WTC11 (cell line): Measurements from ENCODE around the gene FAR2. TPM values are rescaled to one million over a fixed set of nuclear protein-coding genes. Genes with fewer than 3 reads are reported as not detected.

Experiments
- ATAC-seq: fragments of 200-7000 bp; cut with Tn5 transposase; 2 replicates; pipeline ENCODE4 v1.10.0; 2021; ENCODE audit warnings: mild to moderate bottlenecking, moderate library complexity
- CTCF ChIA-PET: fragments of 300-600 bp; sonication (Branson Sonifier 250); formaldehyde crosslinking; loops from one replicate; lab custom pipeline; 2021; ENCODE audit warnings: antibody characterized with exemption; lab: Charles Lee
- POLR2A ChIA-PET: fragments of 350-600 bp; sonication (Branson Sonifier 250); formaldehyde crosslinking; loops from one replicate; lab custom pipeline; 2021; ENCODE audit warnings: antibody characterized with exemption; lab: Charles Lee
- DNase-seq: peaks from one replicate; pipeline ENCODE4 v3.0.0; 2021; ENCODE audit warnings: low spot score
- H3K27ac Mint-ChIP-seq: 2 replicates; pipeline ENCODE4 v1.8.0; 2021; ENCODE audit warnings: mixed read lengths
- H3K27me3 Mint-ChIP-seq: 2 replicates; pipeline ENCODE4 v1.8.0; 2021; ENCODE audit warnings: low read depth, mild to moderate bottlenecking, moderate library complexity, mixed read lengths
- H3K36me3 Mint-ChIP-seq: 2 replicates; pipeline ENCODE4 v1.8.0; 2021; ENCODE audit warnings: mixed read lengths
- H3K4me1 Mint-ChIP-seq: 2 replicates; pipeline ENCODE4 v1.8.0; 2022; ENCODE audit warnings: mixed read lengths
- H3K4me3 Mint-ChIP-seq: 2 replicates; pipeline ENCODE4 v1.8.0; 2021; ENCODE audit warnings: mild to moderate bottlenecking, moderate library complexity, mixed read lengths
- H3K9me3 Mint-ChIP-seq: 2 replicates; pipeline ENCODE4 v1.8.0; 2021; ENCODE audit warnings: mixed read lengths
- ARID4B ChIP-seq: sonication (generic); formaldehyde crosslinking; IDR thresholded peaks from 2 replicates; pipeline ENCODE4 v1.8.0; 2023; ENCODE audit warnings: missing genetic modification reagents, mild to moderate bottlenecking, borderline replicate concordance
- MLX ChIP-seq: sonication (generic); formaldehyde crosslinking; IDR thresholded peaks from 2 replicates; pipeline ENCODE4 v1.8.1; 2023; ENCODE audit warnings: mild to moderate bottlenecking, missing genetic modification reagents, moderate library complexity
- OVOL2 ChIP-seq: fragments of 250-450 bp; sonication (Bioruptor Pico); IDR thresholded peaks from 2 replicates; pipeline ENCODE4 v1.9.0; 2021; ENCODE audit warnings: mild to moderate bottlenecking, borderline replicate concordance
- USF1 ChIP-seq: sonication (generic); formaldehyde crosslinking; IDR thresholded peaks from 2 replicates; pipeline ENCODE4 v1.8.0; 2022; ENCODE audit warnings: mild to moderate bottlenecking, missing genetic modification reagents
- ZNF263 ChIP-seq: sonication (generic); formaldehyde crosslinking; IDR thresholded peaks from 2 replicates; pipeline ENCODE4 v1.8.1; 2022; ENCODE audit warnings: low read depth, mild to moderate bottlenecking, moderate library complexity, missing genetic modification reagents
- ZNF281 ChIP-seq: sonication (generic); formaldehyde crosslinking; IDR thresholded peaks from 2 replicates; pipeline ENCODE4 v1.8.0; 2023; ENCODE audit warnings: mild to moderate bottlenecking, missing genetic modification reagents
- ZNF512 ChIP-seq: sonication (generic); formaldehyde crosslinking; IDR thresholded peaks from 2 replicates; pipeline ENCODE4 v1.8.1; 2022; ENCODE audit warnings: missing genetic modification reagents, borderline replicate concordance
- ZSCAN18 ChIP-seq: fragments of 250-450 bp; sonication (Bioruptor Pico); IDR thresholded peaks from 2 replicates; pipeline ENCODE4 v2.1.2; 2022; ENCODE audit warnings: mild to moderate bottlenecking, moderate library complexity
- total RNA-seq: library from RNA; stranded (reverse); gene quantifications from 3 replicates; pipeline ENCODE4 v1.2.3, GENCODE V29; 2021
- TF ChIP-seq, protein P1 (sequence below): sonication (generic); formaldehyde crosslinking; IDR thresholded peaks from 2 replicates; pipeline ENCODE4 v1.8.1; 2023; ENCODE audit warnings: mild to moderate bottlenecking, missing genetic modification reagents
- TF ChIP-seq, protein P2 (sequence below): sonication (generic); formaldehyde crosslinking; IDR thresholded peaks from 2 replicates; pipeline ENCODE4 v1.8.0; 2022; ENCODE audit warnings: missing genetic modification reagents

The FAR2 gene
- total RNA-seq, 1 experiment from 2014 or later, result 20.0 TPM

GRCh38 chr12:29198901-29199300 is 49.8 kb downstream of the FAR2 start (continued):
- TF ChIP-seq USF1 (CRISPR knock-in tag), result no peak
- TF ChIP-seq, protein P1, sequence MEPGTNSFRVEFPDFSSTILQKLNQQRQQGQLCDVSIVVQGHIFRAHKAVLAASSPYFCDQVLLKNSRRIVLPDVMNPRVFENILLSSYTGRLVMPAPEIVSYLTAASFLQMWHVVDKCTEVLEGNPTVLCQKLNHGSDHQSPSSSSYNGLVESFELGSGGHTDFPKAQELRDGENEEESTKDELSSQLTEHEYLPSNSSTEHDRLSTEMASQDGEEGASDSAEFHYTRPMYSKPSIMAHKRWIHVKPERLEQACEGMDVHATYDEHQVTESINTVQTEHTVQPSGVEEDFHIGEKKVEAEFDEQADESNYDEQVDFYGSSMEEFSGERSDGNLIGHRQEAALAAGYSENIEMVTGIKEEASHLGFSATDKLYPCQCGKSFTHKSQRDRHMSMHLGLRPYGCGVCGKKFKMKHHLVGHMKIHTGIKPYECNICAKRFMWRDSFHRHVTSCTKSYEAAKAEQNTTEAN (CRISPR knock-in tag), result no peak
- TF ChIP-seq ZNF263 (CRISPR knock-in tag), result no peak
- TF ChIP-seq ZNF512 (CRISPR knock-in tag), result no peak
- no peak for TF ChIP-seq ZNF281
- TF ChIP-seq ZSCAN18 (CRISPR knock-in tag), result no peak
- no peak for TF ChIP-seq ARID4B (CRISPR knock-in tag)

DNA sequence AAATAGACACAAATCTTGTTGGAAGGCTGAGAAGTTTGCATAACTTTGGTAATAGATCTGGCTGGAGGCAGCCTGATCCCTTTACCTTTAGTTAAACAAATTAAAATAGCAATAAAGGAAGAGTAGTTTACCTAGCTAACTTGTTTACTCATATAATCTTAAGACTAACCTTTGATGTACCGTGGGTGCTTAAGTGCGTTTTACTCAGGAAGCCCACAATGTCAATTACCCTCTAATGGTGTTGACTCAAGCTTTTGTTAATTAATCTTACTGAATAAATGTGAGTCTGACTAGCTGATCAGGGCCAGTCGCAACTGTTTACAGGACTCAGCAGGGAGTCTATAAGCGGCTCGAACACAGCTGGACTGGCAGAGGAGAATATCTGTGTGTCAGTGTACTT is 51.5 kb downstream of the FAR2 start:
- peaks cover 9% of the 10 kb centered on the region for H3K4me1 Mint-ChIP-seq
- ChIA-PET CTCF (no interaction called here), POLR2A (interaction anchor here (0.6 kb wide), 1 partner anchor 57 kb away, joined by 3 read pairs; no protein-coding TSS in a partner anchor)
- H3K9me3 Mint-ChIP-seq, result peaks cover 28% of the 10 kb centered on the region
- ATAC-seq (no peak), DNase-seq (no peak)
- H3K4me3 Mint-ChIP-seq, result no peak overlapping the region
- TF ChIP-seq, protein P2, sequence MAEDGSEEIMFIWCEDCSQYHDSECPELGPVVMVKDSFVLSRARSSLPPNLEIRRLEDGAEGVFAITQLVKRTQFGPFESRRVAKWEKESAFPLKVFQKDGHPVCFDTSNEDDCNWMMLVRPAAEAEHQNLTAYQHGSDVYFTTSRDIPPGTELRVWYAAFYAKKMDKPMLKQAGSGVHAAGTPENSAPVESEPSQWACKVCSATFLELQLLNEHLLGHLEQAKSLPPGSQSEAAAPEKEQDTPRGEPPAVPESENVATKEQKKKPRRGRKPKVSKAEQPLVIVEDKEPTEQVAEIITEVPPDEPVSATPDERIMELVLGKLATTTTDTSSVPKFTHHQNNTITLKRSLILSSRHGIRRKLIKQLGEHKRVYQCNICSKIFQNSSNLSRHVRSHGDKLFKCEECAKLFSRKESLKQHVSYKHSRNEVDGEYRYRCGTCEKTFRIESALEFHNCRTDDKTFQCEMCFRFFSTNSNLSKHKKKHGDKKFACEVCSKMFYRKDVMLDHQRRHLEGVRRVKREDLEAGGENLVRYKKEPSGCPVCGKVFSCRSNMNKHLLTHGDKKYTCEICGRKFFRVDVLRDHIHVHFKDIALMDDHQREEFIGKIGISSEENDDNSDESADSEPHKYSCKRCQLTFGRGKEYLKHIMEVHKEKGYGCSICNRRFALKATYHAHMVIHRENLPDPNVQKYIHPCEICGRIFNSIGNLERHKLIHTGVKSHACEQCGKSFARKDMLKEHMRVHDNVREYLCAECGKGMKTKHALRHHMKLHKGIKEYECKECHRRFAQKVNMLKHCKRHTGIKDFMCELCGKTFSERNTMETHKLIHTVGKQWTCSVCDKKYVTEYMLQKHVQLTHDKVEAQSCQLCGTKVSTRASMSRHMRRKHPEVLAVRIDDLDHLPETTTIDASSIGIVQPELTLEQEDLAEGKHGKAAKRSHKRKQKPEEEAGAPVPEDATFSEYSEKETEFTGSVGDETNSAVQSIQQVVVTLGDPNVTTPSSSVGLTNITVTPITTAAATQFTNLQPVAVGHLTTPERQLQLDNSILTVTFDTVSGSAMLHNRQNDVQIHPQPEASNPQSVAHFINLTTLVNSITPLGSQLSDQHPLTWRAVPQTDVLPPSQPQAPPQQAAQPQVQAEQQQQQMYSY, result no peak
- TF ChIP-seq ARID4B (CRISPR knock-in tag), result no peak
- TF ChIP-seq MLX (CRISPR knock-in tag), result no peak
- TF ChIP-seq OVOL2 (CRISPR knock-in tag), result no peak
- peaks cover 27% of the 10 kb centered on the region for H3K36me3 Mint-ChIP-seq
- peaks cover 91% of the 10 kb centered on the region for H3K27me3 Mint-ChIP-seq
- no peak overlapping the region for H3K27ac Mint-ChIP-seq
